Measurements from ENCODE around the gene THRAP3.

Gene THRAP3

DNA sequence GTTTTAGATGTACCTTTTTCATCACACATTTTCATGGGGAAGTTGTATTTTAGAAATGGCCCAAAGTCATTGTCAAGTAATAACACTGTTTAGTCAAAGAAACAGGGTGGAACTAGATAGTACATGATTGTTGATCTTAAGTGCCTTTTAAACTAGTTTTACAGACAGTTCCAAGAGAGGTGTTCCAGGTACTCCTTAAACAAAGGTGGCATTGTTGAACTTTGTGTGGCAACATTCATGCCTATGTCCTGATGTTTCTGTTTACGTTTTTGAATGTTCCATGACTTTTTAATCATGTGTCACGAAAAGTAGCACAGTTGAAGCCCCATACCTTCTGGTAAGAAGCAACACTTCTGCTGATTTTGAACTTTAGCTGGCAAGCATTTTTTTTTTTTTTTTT is 72.8 kb downstream of the THRAP3 start:
- DNase-seq (ENCODE audit: low read depth in 2 of 2), result no peak

DNA sequence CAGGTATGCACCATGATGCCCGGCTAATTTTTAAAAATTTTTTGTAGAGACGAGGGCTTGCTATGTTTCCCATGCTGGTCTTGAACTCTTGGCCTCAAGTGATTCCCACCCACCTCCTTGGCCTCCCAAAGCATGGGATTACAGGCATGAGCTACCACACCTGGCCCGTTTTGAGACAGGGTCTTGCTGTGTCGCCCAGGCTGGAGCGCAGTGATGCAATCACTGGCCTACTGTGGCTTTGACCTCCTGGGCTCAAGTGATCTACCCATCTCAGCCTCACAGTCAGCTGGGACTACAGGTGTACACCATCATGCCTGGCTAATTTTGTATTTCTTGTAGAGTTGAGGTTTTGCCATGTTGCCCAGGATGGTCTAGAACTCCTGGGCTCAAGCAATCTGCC is 74.4 kb downstream of the THRAP3 start:
- no peak for DNase-seq (ENCODE audit: low read depth in 2 of 2)

DNA sequence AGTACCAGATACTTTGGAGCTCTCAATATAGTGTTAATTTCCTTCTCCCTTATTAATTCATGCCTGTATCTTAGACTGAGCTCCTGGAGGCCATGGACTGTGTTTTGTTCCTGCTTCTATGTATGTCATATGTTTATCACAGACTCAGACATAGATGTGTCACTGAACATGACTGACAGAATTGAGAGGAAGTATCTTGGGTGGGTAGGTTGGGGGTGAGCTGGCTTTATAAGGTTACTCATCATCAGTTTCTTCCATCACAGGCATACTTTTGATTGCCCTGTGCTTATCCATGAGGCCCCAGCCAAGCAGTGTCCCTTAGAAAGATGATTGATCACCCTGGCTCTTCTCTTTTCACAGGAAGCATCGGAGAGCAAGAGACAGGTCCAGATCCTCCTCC is 76.3 kb downstream of the THRAP3 start:
- no peak for DNase-seq (ENCODE audit: low read depth in 2 of 2)

DNA sequence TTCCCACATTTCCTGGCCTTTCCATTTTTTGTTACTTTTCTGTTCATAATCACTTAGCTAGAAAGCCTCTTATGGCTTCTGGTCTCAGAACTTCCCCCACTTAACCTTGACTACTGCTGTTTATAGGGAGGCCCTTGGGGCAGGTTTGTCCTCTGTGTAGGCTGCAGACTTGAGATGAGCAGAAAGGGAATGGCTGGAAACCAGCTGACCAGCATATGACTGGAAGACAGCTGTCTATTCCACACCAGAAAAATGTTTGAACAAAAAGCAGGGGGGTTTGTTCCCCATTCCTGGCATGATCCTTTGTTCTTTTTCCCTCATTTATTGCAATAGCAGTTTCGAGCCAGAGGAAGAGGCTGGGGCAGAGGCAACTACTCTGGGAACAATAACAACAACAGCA is 77.0 kb downstream of the THRAP3 start:
- DNase-seq (ENCODE audit: low read depth in 2 of 2), result no peak

DNA sequence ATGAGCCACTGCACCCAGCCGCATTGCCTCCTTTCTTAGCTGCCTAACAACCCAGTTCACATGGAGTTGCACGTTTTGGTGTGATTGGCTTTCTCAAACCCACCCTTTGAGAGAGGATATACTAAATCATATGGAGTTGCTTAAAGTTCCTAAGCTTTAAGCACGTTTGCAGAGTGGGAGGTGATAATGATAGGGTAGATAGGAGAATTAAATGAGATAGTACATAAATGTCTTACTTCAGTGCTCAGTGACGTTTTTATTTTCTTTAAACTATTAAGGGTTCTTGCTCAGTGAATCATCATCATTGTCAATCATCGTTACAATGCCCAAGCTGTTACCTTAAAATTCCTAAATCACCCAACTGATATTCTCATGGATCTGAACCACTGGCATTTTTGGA is 79.0 kb downstream of the THRAP3 start:
- DNase-seq (ENCODE audit: low read depth in 2 of 2), result no peak

DNA sequence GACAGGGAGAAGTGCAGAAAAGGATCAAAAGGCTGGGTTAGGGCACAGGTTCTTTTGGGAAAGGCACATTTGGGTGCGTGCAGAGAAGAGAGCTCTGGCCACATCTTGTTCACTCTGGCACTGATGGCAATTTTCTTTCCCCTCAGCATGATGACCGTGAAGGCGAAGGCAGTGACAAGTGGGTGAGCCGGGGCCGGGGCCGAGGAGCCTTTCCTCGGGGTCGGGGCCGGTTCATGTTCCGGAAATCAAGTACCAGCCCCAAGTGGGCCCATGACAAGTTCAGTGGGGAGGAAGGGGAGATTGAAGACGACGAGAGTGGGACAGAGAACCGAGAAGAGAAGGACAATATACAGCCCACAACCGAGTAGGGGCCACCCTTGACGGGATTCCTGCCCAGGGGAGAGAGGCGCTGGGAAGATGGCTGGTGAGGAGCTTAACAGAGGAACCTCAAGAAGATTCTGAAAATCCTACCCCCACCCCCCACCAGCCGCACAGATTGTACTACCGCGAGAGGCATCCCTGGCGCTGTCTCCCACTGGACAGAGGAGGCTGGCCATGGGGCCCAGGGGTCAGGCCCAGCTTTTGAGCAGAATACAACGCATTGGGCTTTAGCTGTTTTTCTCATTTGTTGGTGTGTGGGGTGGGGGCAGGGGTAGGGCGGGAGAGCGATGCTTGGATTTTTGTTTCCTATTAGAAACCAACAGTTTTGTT is 79.6 kb downstream of the THRAP3 start:
- DNase-seq (ENCODE audit: low read depth in 2 of 2), result no peak

DNA sequence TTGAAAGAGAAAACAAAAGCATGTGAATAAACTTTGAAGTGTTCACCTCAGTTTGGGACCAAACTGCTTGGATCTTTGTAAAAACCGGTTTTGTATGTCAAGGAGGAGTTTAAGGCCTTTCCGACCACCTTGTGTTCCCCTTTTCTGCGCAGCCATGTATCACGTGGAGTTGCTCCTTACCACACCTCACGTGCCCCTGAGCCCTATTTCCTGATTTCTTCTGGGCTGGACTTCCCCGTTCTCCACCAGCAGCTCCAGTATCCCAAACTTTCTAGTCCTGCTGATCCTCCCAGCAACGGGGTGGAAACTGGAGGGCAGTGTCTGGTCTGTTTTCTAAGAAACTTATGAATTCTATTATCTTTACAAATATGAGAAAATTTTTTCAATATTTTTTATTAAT is 80.3 kb downstream of the THRAP3 start:
- no peak for DNase-seq (ENCODE audit: low read depth in 2 of 2)

DNA sequence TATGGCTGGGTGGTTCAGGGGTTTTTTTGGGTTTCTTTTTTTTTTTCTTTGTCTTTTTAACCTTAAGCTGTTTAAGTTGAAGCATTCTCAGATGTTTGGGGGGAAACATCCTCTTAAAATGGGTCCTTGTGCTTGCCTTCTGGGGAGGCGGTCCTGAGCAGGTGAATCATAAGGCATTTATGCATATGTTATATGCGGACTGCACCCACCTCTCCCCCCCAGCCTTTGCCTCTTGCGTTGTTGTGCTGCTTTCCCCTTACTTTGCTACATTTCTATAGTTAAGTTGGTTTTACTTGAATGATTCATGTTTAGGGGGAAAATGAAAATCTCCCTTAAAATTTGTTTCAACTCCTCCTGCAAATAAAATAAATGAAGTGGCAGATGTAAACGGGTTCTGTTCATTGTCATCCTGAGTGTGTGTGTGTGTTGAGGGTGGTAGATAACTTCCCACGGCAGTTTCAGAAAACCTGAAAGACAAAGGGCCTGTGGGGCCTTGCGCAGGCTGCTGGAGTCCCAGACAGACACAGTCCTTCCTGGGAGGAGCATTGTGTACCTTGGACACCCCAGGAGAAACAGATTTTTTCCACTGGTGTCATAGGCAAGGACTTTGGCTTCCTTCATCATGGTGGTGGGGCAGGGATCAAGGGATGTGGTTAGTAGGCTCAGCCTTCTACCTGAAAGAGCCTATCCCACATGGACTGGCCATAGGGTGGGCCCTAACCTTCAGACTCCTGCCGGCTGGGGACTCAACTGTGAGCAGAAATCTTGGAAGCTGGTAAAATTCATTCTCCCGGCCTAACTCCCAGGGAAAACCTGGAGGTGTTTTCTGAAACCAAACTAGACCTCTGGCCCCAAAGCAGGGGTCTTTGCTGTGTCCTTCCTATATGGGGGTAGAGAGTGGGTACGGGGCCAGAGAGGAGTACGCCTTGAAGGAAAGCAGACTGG is 81.0 kb downstream of the THRAP3 start:
- no peak for DNase-seq (ENCODE audit: low read depth in 2 of 2)

DNA sequence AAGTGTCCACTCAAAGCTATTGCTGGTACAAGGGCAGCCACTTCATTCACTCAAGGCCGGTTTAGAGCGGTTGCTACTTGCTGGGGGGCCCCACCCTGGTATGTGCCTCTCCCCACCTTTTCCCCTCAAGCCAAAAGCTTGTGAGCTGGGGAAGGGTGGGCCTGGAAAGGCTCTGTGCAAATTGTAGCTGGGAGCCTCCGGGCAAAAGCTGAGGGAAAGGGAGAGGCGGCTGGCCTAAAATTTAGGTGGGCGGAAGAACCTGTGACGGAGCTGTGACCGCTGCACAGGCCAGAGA is 81.6 kb downstream of the THRAP3 start:
- DNase-seq (ENCODE audit: low read depth in 2 of 2), result no peak

DNA sequence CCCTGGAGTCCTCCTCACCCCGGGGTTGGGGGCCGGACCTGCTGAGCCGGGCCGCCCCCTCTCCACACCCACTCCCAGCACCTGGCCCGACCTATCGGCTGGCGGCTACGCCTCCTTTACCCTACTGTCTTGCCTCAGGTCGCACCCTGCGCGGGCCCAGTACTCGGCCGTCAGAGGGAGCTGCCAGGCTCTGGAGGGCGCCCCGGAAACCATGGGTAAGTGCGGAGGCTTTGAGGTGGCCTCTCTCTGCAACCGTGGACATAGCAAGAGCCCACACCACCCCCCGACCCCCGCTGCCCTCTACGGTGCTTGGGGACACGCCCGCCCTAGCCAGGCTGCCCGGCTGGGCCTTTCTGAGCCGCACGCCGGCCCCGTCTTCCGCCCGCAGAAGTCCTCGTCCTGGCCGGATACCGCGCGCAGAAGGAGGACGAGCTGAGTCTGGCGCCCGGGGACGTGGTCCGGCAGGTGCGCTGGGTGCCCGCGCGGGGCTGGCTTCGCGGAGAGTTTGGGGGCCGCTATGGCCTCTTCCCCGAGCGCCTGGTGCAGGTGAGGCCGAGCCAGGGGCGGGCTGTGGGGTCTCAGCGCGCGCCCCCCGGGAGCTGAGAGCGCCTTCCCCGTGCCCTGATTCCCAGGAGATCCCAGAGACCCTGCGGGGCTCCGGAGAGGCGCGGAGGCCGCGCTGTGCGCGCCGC is 82.1 kb downstream of the THRAP3 start, which contains the start of gene SH3D21:
Gene SH3D21 (plus strand): TSS at position 159 of the 692 bp plus-strand sequence. CDS start 53 bp downstream, at position 212.
- no peak for DNase-seq (ENCODE audit: low read depth in 2 of 2)

DNA sequence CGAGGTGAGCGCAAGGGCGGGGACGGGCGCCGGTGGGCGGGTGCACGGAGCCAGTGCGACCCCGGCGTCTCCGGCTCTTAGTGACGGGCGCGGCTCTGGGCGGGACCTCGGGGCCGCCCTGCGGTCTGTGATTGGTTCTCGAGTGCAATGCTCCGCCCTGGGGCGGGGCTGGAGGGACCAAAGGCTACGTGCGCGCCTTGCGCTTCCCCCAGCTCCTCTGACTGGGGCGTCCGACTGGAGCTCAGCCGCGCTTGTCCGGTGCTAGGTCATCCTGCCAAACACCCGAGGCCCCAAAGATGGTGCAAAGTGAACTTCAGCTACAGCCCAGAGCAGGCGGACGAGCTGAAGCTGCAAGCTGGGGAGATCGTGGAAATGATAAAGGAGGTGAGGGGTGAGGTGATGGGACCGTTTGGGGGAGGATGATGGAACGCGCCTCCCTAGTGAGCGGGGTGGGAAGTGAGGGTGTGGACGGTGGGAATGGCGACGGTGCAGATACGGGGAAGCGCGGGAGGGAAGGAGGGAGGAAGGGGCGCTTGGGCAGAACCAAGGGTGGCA is 82.7 kb downstream of the THRAP3 start:
- peak; percentile 74 to 77 for DNase-seq (ENCODE audit: low read depth in 2 of 2)

DNA sequence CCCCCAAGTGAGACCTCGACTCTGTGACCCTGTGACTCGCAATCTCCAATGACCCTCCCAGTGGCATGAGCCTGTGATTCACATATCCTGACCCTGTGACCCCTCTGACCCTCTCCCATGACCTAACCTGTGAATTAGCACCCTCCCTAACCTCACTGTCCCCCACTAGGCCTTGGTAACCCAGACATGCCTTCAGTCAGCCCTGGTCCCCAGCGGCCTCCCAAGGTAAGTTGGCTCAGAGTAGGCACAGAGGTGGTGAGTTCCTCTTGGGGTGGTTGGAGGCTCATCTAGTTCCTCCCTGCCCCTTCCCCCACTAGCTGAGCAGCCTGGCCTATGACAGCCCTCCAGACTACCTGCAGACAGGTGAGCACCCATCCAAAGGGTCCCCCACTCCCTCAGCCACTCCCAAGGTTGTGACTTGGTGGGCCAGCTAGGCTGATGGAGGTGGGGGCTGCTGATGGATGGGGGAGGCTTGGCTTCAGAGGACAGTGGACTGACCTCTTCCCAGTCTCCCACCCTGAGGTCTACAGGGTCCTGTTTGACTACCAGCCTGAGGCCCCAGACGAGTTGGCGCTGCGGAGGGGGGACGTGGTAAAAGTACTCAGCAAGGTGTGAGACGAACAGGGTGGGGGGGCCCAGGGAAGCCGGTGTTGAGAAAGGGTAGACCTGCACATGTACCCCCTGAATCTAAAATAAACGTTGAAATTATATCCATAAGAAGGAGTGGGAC is 83.5 kb downstream of the THRAP3 start:
- DNase-seq (ENCODE audit: low read depth in 2 of 2), result no peak

DNA sequence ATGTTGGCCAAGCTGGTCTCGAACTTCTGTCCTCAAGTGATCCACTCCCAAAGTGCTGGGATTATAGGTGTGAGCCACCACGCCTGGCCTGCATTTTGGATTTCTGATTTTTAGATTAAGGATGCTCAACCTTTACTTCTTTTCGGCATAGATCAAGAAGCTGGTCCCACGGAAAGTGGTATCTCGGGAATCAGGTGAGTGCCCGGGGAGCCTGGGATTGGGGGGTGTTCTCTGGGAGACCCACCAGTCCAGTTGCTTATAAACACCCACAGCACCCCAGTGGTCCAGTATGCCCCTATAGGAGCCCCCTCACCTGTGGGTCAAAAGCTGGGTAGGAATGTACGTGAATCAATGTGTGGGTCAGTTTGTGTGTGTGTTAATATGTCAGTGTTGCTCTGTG is 85.2 kb downstream of the THRAP3 start:
- DNase-seq (ENCODE audit: low read depth in 2 of 2), result no peak

DNA sequence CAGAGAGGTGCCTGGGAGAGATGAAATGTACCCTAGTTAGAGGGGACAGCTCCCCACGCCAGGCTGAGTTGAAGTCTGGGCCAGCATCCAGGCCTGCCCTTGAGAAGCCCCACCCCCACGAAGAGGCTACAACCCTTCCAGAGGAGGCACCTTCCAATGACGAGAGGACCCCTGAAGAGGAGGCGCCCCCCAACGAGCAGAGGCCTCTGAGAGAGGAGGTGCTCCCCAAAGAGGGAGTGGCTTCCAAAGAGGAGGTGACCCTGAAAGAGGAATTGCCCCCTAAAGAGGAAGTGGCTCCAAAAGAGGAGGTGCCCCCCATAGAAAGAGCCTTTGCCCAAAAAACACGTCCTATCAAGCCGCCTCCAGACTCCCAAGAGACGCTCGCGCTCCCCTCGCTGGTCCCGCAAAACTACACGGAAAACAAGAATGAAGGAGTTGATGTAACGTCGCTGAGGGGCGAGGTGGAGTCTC is 96.1 kb downstream of the THRAP3 start:
- no peak for DNase-seq (ENCODE audit: low read depth in 2 of 2)

DNA sequence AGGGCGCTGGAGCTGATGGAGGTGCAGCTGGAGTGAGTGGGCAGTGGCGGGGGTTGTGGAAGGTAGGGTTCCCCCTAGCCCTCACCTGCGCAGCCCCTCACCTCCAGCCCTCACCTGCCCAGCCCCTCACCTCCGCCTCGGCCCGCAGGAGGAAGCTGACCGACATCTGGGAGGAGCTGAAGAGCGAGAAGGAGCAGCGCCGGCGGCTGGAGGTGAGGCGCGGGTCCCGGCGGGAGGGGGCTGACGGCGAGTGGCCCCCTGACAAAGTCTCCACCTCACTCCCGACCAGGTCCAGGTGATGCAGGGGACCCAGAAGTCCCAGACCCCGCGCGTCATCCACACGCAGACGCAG is 96.5 kb downstream of the THRAP3 start:
- DNase-seq (ENCODE audit: low read depth in 2 of 2), result no peak

DNA sequence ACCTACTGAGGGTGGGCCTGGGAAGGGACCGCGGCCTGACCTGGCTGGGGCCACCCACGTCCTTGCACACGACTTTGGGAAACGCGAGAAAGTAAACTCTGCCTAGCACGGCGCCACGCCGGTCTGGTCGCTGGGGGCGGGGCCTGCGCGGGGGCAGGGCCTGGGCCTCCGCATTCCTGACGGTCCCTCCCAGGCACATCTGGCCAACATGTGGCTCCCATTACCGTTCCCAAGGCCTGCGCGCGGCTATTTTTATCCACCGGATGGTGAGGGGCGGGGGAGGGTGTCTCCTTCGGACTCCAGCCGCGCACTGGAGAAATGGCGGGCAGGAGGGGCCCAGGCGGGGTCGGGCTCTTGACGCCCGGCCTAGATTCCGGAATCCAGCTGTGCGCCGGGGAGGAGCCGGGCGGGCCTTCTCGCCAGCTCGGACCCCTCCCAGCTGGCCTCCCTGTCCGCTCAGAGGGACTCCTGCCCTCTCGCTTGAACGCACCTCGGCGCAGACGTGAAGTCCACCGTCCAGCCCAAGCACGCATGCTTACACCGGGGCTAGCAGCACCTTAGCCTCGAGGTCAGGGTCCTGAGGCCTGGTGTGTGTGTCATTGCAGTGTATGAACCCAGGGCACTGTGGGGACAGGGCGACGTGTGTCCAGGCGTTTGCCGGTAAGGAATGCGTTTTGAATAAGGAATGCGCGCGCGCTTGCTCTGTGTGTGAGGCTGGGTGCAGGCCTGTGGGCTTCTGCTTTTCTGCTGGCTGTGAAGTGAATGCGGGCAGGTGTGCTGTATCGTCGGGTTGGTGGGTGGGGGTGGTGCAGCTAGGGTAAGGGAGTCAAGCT is 97.1 kb downstream of the THRAP3 start:
- peak; percentile 93 for DNase-seq (ENCODE audit: low read depth in 2 of 2)

DNA sequence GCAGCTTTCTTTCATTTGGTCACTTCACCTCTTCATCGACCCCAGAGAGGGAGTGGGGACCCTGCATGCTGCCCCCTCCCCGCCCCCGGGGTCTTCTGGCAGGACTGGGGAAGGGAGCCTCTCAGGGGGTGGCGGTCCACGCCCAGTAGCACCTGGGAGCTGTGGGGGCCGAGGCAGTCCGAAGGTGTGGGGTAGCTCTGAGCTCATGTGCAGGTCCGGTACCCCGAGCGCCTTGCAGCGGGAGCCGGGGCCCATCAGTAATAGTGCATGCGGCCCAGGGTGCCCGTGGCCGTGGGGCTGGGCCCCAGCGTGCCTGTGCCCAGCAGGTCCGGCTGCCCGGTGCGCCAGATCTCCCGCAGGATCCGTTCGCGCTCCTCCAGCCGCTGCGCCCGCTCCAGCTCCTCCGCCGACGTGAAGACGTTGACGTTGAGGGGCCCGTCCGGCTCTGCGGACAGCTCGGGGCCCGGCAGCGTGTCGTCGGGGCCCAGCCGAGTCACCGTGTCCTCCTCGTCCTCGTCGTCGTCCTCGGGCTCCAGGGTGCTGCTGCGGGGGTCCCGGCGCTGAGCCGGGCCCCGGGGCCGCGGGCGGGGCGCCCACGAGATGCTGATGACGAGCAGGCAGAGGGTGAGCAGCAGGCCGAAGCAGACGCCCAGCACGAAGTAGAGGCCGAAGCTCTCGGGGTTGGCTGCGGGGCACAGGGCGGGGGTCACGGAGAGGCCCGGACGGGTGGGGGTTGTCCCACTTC is 98.0 kb downstream of the THRAP3 start:
- DNase-seq (ENCODE audit: low read depth in 2 of 2), result no peak

DNA sequence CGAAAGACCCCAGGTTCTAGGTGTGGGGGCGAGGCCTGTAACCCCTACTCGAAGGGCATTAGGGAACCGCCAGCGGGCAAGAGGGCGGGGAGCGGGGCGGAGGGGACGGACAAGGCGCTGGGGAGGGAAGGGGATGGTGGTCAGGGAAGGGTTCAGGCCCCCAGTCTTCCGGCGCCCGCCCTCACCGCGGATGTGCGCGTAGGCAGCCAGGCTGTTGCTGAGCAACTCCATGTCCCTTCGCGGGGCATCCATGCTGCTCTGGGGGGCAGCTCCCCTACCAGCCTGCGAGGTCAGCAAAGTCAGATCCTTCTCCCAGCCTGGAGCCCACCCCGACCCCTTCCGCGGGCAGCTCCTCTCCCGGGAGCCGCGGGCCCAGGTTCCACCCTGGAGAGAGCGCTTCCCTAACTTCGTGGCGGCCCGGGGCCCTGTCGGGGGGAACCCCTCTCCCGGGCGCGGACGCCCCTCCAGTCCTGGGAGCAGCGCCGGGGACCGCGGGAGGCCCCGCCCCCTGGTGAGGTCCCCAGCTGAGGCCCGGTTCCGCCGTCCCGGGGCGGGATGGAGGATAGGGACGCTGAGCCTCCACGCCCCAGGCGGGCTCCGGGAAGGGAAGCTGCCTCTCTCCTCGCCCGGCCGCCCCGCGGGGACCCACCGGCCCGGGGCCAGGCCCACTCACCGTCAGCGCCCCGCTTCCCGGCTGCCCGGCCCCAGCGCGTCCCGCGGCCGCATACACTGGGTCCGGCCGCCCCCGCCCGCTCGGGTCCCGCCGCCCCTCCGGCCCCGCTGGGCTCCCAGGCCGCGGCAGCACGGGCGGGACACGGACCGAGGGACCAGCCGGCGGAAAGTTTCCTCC is 98.8 kb downstream of the THRAP3 start:
- DNase-seq (ENCODE audit: low read depth in 2 of 2), result no peak
